Tibial nerve (tissue), 4 donors: ENCODE data around the gene KRT82. TPM values are rescaled to one million over a fixed set of nuclear protein-coding genes. Genes with fewer than 3 reads are reported as not detected.

ENCODE experiments used
- DNase-seq, 2 donors: peaks; one replicate each; pipeline ENCODE4 v3.0.0-alpha.2; 2019; ENCODE audit warnings: low spot score in 2 of 2
- H3K27ac ChIP-seq, 4 donors: fragments of 200-600 bp; sonication (generic) in 3 of 4; one replicate each; pipeline ENCODE4 v1.5.1; 2017 to 2019; ENCODE audit warnings: mild to moderate bottlenecking in 1 of 4
- H3K27me3 ChIP-seq, 2 donors: fragments of 200-600 bp; sonication (generic) in 1 of 2; one replicate each; pipeline versions ENCODE4 v1.5.1 to v1.6.0; 2017 to 2019
- H3K36me3 ChIP-seq, 3 donors: fragments of 200-600 bp; sonication (generic); one replicate each; pipeline ENCODE4 v1.5.1; 2018 to 2019
- H3K4me1 ChIP-seq, 4 donors: fragments of 200-600 bp; sonication (generic) in 3 of 4; one replicate each; pipeline ENCODE4 v1.5.1; 2017 to 2019
- H3K4me3 ChIP-seq, 4 donors: fragments of 200-600 bp; sonication (generic) in 3 of 4; one replicate each; pipeline ENCODE4 v1.5.1; 2017 to 2019; ENCODE audit warnings: mild to moderate bottlenecking in 1 of 4, moderate library complexity in 1 of 4
- H3K9me3 ChIP-seq, 4 donors: fragments of 200-600 bp; sonication (generic) in 3 of 4; one replicate each; pipeline ENCODE4 v1.5.1; 2017 to 2019
- EP300 ChIP-seq, 2 donors: sonication (generic); formaldehyde crosslinking; IDR thresholded peaks; one replicate each; pipeline ENCODE4 v1.6.1; 2017; ENCODE audit warnings: antibody characterized with exemption in 2 of 2, mild to moderate bottlenecking in 1 of 2
- POLR2A ChIP-seq, 2 donors: fragments of 450-650 bp; IDR thresholded peaks; one replicate each; pipeline ENCODE4 v1.6.1; 2017; ENCODE audit warnings: antibody characterized with exemption in 2 of 2, mild to moderate bottlenecking in 2 of 2, moderate library complexity in 2 of 2
- WGBS, 2 donors: methylation state at CpG; one replicate each; pipeline ENCODE4 v1.1.5; 2018; 5-methylcytosine and 5-hydroxymethylcytosine counted together
- total RNA-seq, 4 donors: library from RNA; depleted of rRNA; stranded (reverse); fragments of >200 nt; gene quantifications; one replicate each; pipeline ENCODE4 v1.1.0, GENCODE V29; 2016
- TF ChIP-seq, protein P1 (sequence below), 5 experiments: fragments of 200-600 bp in 3 of 5; fragments of 450-650 bp in 2 of 5; sonication (generic) in 3 of 5; IDR thresholded peaks; one replicate each; pipeline ENCODE4 v1.5.1; 2016 to 2019; ENCODE audit warnings: antibody characterized with exemption in 5 of 5, mild to moderate bottlenecking in 3 of 5, moderate library complexity in 2 of 5

Gene KRT82
- total RNA-seq, 4 donors from 2014 or later, result not detected

DNA sequence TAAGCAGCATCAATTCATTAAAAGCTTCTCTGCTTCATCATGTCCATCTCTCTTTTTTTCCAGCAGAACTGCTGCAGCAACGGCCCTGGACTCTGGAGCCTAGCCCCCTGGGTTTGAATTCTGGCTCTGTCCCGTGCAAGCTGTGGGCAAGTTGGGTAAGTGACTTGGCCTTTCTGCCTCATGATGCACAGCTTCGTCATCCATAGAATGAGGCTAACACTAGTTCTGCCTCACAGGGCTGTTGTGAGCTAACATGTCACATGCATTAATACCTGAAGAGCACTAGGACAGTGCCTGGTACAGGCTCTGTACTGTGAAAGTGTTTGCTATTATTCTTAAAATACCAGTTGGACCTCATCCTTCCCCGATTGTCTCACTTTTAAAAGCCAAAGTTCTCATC, 4.2 kb downstream of the KRT82 start:
- WGBS, 2 donors, result 65 to 79% methylated on average over 4 of the region's 4 CpGs
- TF ChIP-seq POLR2A (IDR thresholded peaks at IDR 0.05) (no peak), EP300 (IDR thresholded peaks at IDR 0.05) (no peak)
- TF ChIP-seq, protein P1, sequence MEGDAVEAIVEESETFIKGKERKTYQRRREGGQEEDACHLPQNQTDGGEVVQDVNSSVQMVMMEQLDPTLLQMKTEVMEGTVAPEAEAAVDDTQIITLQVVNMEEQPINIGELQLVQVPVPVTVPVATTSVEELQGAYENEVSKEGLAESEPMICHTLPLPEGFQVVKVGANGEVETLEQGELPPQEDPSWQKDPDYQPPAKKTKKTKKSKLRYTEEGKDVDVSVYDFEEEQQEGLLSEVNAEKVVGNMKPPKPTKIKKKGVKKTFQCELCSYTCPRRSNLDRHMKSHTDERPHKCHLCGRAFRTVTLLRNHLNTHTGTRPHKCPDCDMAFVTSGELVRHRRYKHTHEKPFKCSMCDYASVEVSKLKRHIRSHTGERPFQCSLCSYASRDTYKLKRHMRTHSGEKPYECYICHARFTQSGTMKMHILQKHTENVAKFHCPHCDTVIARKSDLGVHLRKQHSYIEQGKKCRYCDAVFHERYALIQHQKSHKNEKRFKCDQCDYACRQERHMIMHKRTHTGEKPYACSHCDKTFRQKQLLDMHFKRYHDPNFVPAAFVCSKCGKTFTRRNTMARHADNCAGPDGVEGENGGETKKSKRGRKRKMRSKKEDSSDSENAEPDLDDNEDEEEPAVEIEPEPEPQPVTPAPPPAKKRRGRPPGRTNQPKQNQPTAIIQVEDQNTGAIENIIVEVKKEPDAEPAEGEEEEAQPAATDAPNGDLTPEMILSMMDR (IDR thresholded peaks at IDR 0.05), result no peak
- Histone ChIP-seq H3K4me1 (no peaks in the 10 kb centered on the region), H3K4me3 (no peak overlapping the region), H3K27me3 (no peaks in the 10 kb centered on the region), H3K9me3 (no peaks in the 10 kb centered on the region), H3K27ac (no peak overlapping the region), H3K36me3 (no peaks in the 10 kb centered on the region)
- DNase-seq, result no peak

DNA sequence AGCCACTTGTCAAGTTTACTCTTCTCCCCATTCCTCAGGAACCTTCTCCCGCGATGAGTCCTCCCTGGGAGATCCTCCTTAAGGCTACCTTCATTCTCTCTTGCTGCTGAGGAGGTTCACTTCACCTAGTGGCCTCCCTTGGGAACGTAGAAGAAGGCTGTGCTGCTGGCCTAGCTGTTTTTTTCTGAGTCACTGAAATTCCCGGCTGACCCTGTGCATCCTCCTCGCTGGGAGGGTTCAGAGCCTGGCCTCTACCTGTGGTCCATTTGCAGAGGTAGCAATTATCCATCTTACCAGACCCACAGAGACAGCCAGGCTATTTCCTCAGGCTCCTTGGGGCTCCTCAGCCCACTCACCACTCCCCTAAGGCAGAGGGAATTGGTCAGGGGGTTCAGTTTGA, 4.6 kb downstream of the KRT82 start:
- no peak for DNase-seq
- 82 to 85% methylated on average over 5 of the region's 5 CpGs for WGBS, 2 donors
- H3K27me3 ChIP-seq, result no peaks in the 10 kb centered on the region
- H3K4me3 ChIP-seq, result no peak overlapping the region
- H3K4me1 ChIP-seq, result no peaks in the 10 kb centered on the region
- no peaks in the 10 kb centered on the region for H3K9me3 ChIP-seq
- TF ChIP-seq EP300 (IDR thresholded peaks at IDR 0.05) (no peak), POLR2A (IDR thresholded peaks at IDR 0.05) (no peak)
- TF ChIP-seq, protein P1 (IDR thresholded peaks at IDR 0.05), result no peak
- H3K27ac ChIP-seq, result no peak overlapping the region
- H3K36me3 ChIP-seq, result no peaks in the 10 kb centered on the region

DNA sequence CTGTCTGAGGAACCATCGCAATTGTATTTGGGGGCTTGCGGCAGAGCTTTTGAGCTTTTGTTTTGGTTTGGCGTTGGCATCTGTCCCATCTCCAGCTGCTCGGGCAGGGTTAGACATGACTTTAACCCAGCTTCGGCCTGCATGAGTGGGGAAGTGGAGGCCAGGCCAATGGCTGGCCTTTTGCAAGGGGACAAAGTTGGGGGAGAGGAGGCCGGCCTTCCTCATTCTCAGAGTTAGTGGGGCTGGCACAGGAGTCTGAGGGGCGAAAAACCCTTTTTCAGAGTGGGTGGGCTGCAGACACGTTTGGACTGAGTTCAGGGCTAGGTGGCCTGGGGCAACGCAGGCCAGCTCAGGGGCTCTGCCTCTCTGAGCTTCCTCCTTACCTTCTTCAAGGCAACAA, 5.2 kb downstream of the KRT82 start:
- Histone ChIP-seq H3K27ac (no peak overlapping the region), H3K4me3 (no peak overlapping the region), H3K9me3 (no peaks in the 10 kb centered on the region), H3K4me1 (no peaks in the 10 kb centered on the region), H3K36me3 (no peaks in the 10 kb centered on the region), H3K27me3 (no peaks in the 10 kb centered on the region)
- TF ChIP-seq, protein P1 (IDR thresholded peaks at IDR 0.05), result no peak
- TF ChIP-seq POLR2A (IDR thresholded peaks at IDR 0.05), result no peak
- no peak for TF ChIP-seq EP300 (IDR thresholded peaks at IDR 0.05)
- no peak for DNase-seq
- 93 to 94% methylated on average over 9 of the region's 9 CpGs for WGBS, 2 donors

DNA sequence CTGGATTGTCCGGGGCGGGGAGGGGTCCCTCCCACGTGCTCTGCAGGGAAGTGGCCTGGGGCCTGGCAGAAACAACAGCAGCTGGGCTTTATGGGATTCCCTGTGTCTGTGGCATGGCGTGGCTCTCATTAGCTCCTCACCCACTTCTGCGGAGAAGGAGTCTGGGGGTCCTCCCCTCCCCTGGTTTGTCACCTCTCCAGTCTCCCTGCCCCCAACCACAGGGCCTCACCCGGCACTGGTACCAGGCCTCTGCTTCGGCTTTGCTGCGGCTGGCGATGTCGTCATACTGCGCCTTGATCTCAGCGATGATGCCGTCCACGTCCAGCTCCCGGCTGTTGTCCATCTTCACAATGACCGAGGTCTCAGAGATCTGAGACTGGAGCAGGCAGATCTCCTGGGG, 6.4 kb downstream of the KRT82 start:
- no peak for DNase-seq
- H3K9me3 ChIP-seq, result no peaks in the 10 kb centered on the region
- no peaks in the 10 kb centered on the region for H3K4me1 ChIP-seq
- WGBS, 2 donors, result 92 to 93% methylated on average over 16 of the region's 16 CpGs
- H3K36me3 ChIP-seq, result no peaks in the 10 kb centered on the region
- H3K4me3 ChIP-seq, result no peak overlapping the region
- H3K27me3 ChIP-seq, result no peaks in the 10 kb centered on the region
- TF ChIP-seq, protein P1 (IDR thresholded peaks at IDR 0.05), result no peak
- TF ChIP-seq EP300 (IDR thresholded peaks at IDR 0.05), result no peak
- TF ChIP-seq POLR2A (IDR thresholded peaks at IDR 0.05), result no peak
- no peak overlapping the region for H3K27ac ChIP-seq

DNA sequence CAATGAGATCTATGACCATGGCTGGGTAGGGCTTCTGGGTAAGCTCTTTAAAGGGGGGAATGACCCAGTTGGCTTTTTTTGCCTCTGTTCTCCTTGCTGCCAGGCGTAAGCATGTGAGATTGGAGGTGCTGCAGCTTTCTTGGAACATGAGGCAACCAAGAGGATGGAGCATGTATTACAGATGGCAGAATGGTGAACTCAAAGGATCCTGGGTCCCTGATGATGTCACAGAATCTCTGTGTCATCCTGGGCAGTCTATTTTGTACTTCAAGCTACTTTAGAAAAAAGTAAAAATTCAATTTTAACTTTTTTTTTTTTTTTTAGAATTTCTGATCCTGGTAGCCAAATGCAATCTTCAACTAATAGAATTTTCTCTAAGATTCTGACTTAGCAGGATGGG, 8.0 kb downstream of the KRT82 start:
- no peak overlapping the region for H3K27ac ChIP-seq
- WGBS, 2 donors, result 90 to 94% methylated on average over 1 of the region's 1 CpG

More for the DNA sequence above, 8.0 kb downstream of the KRT82 start:
- DNase-seq, result no peak
- no peaks in the 10 kb centered on the region for H3K4me1 ChIP-seq
- no peaks in the 10 kb centered on the region for H3K36me3 ChIP-seq
- no peaks in the 10 kb centered on the region for H3K9me3 ChIP-seq
- TF ChIP-seq EP300 (IDR thresholded peaks at IDR 0.05) (no peak), POLR2A (IDR thresholded peaks at IDR 0.05) (no peak)
- TF ChIP-seq, protein P1 (IDR thresholded peaks at IDR 0.05), result no peak
- no peak overlapping the region for H3K4me3 ChIP-seq
- H3K27me3 ChIP-seq, result no peaks in the 10 kb centered on the region
